ENCODE measurements around the gene WBP11. TPM values are rescaled to one million over a fixed set of nuclear protein-coding genes. Genes with fewer than 3 reads are reported as not detected.
"Not testable (repeated sequence)": the region's sequence is repeated elsewhere in the genome, so short reads cannot be mapped to it uniquely, and the experiment has no call there.

WBP11 gene
- total RNA-seq, 1 donor from 2014 or later = 21.7 TPM

- Histone ChIP-seq H3K4me3 (ENCODE audit: low read depth, low read length) (peak overlapping the region; percentile 89), H3K36me3 (ENCODE audit: control insufficient read depth, insufficient read depth, low read length) (no peaks in the 10 kb centered on the region), H3K27me3 (ENCODE audit: control insufficient read depth, insufficient read depth, low read length) (no peaks in the 10 kb centered on the region)
- DNase-seq (ENCODE audit: low read depth) = peak; percentile 35
- TF ChIP-seq CTCF (IDR thresholded peaks at IDR 0.05; ENCODE audit: insufficient read depth, low read length, poor library complexity, severe bottlenecking) = peak; percentile 87
Observed at GRCh38 chr12:14769969-14770495, 33.2 kb downstream of the WBP11 start.

- Histone ChIP-seq H3K4me3 (ENCODE audit: low read depth, low read length) (peak overlapping the region; percentile 89), H3K27me3 (ENCODE audit: control insufficient read depth, insufficient read depth, low read length) (no peaks in the 10 kb centered on the region), H3K36me3 (ENCODE audit: control insufficient read depth, insufficient read depth, low read length) (no peaks in the 10 kb centered on the region)
- no peak for TF ChIP-seq CTCF (IDR thresholded peaks at IDR 0.05; ENCODE audit: insufficient read depth, low read length, poor library complexity, severe bottlenecking)
- DNase-seq (ENCODE audit: low read depth) = no peak
Observed at GRCh38 chr12:14769466-14769968, 33.8 kb downstream of the WBP11 start.

GRCh38 chr12:14768823-14769405 is 34.4 kb downstream of the WBP11 start:
- H3K27me3 ChIP-seq (ENCODE audit: control insufficient read depth, insufficient read depth, low read length) = no peaks in the 10 kb centered on the region
- TF ChIP-seq CTCF (IDR thresholded peaks at IDR 0.05; ENCODE audit: insufficient read depth, low read length, poor library complexity, severe bottlenecking) = no peak
- no peaks in the 10 kb centered on the region for H3K36me3 ChIP-seq (ENCODE audit: control insufficient read depth, insufficient read depth, low read length)
- DNase-seq (ENCODE audit: low read depth) = no peak
- H3K4me3 ChIP-seq (ENCODE audit: low read depth, low read length) = peak overlapping the region; percentile 89

- no peak for DNase-seq (ENCODE audit: low read depth)
- Histone ChIP-seq H3K4me3 (ENCODE audit: low read depth, low read length) (no peak overlapping the region), H3K36me3 (ENCODE audit: control insufficient read depth, insufficient read depth, low read length) (no peaks in the 10 kb centered on the region), H3K27me3 (ENCODE audit: control insufficient read depth, insufficient read depth, low read length) (no peaks in the 10 kb centered on the region)
- no peak for TF ChIP-seq CTCF (IDR thresholded peaks at IDR 0.05; ENCODE audit: insufficient read depth, low read length, poor library complexity, severe bottlenecking)
Observed at GRCh38 chr12:14767617-14768016, 35.7 kb downstream of the WBP11 start.

- no peaks in the 10 kb centered on the region for H3K27me3 ChIP-seq (ENCODE audit: control insufficient read depth, insufficient read depth, low read length)
- no peak overlapping the region for H3K4me3 ChIP-seq (ENCODE audit: low read depth, low read length)
- DNase-seq (ENCODE audit: low read depth) = no peak
- TF ChIP-seq CTCF (IDR thresholded peaks at IDR 0.05; ENCODE audit: insufficient read depth, low read length, poor library complexity, severe bottlenecking) = no peak
- H3K36me3 ChIP-seq (ENCODE audit: control insufficient read depth, insufficient read depth, low read length) = no peaks in the 10 kb centered on the region
Observed at GRCh38 chr12:14766649-14767215, 36.5 kb downstream of the WBP11 start.

GRCh38 chr12:14766020-14766419 is 37.3 kb downstream of the WBP11 start:
- H3K4me3 ChIP-seq (ENCODE audit: low read depth, low read length); H3K27me3 ChIP-seq (ENCODE audit: control insufficient read depth, insufficient read depth, low read length); H3K36me3 ChIP-seq (ENCODE audit: control insufficient read depth, insufficient read depth, low read length); DNase-seq (ENCODE audit: low read depth): not testable (repeated sequence)
